ENCODE data around the gene HLA-G.

Gene HLA-G

DNA sequence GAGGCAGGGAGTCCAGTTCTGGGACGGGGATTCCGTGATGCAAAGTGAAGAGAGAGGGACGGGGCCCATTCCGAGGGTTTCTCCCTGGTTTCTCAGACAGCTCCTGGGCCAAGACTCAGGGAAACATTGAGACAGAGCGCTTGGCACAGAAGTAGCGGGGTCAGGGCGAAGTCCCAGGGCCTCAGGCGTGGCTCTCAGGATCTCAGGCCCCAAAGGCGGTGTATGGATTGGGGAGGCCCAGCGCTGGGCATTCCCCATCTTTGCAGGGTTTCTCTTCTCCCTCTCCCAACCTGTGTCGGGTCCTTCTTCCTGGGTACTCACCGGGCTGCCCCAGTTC lies 35.9 kb upstream of the HLA-G start:
- DNase-seq (ENCODE audit: low read depth) = no peak
- TF ChIP-seq POLR2A (IDR thresholded peaks at IDR 0.05; ENCODE audit: extremely low read depth, insufficient read length) (no peak), MYC (IDR thresholded peaks at IDR 0.05; ENCODE audit: low read depth, low read length) (no peak)
- TF ChIP-seq, protein P1, sequence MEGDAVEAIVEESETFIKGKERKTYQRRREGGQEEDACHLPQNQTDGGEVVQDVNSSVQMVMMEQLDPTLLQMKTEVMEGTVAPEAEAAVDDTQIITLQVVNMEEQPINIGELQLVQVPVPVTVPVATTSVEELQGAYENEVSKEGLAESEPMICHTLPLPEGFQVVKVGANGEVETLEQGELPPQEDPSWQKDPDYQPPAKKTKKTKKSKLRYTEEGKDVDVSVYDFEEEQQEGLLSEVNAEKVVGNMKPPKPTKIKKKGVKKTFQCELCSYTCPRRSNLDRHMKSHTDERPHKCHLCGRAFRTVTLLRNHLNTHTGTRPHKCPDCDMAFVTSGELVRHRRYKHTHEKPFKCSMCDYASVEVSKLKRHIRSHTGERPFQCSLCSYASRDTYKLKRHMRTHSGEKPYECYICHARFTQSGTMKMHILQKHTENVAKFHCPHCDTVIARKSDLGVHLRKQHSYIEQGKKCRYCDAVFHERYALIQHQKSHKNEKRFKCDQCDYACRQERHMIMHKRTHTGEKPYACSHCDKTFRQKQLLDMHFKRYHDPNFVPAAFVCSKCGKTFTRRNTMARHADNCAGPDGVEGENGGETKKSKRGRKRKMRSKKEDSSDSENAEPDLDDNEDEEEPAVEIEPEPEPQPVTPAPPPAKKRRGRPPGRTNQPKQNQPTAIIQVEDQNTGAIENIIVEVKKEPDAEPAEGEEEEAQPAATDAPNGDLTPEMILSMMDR (IDR thresholded peaks at IDR 0.05; ENCODE audit: low read depth, low read length) = no peak
- TF ChIP-seq, protein P2, sequence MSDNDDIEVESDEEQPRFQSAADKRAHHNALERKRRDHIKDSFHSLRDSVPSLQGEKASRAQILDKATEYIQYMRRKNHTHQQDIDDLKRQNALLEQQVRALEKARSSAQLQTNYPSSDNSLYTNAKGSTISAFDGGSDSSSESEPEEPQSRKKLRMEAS (IDR thresholded peaks at IDR 0.05; ENCODE audit: low read depth, low read length) = no peak
- no peak overlapping the region for H3K4me3 ChIP-seq (ENCODE audit: low read depth, low read length)

DNA sequence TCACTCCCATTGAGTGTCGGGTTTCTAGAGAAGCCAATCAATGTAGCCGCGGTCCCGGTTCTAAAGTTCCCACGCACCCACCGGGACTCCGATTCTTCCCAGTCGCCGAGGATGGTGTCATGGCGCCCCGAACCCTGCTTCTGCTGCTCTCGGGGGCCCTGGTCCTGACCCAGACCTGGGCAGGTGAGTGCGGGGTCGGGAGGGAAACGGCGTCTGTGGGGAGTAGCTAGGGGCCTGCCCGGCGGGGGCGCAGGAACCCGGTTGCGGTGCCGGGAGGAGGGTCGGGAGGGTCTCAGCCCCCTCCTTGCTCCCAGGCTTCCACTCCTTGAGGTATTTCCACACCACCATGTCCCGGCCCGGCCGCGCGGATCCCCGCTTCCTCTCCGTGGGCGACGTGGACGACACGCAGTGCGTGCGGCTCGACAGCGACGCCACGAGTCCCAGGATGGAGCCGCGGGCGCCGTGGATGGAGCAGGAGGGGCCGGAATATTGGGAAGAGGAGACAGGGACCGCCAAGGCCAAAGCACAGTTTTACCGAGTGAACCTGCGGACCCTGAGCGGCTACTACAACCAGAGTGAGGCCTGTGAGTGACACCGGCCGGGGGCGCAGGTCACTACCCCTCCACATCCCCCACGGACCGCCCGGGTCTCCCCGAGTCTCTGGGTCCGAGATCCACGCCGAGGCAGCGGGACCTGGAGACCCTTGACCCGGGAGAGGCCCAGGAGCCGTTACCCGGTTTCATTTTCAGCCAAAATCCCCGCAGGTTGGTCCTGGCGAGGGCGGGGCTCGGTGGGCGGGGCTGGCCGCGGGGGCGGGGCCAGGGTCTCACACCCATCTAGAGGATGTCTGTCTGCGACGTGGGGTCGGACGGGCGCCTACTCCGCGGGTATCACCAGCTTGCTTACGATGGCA lies 35.2 kb upstream of the HLA-G start:
- H3K4me3 ChIP-seq (ENCODE audit: low read depth, low read length) = no peak overlapping the region
- no peak for DNase-seq (ENCODE audit: low read depth)
- TF ChIP-seq, protein P1 (IDR thresholded peaks at IDR 0.05; ENCODE audit: low read depth, low read length) = no peak
- TF ChIP-seq, protein P2 (IDR thresholded peaks at IDR 0.05; ENCODE audit: low read depth, low read length) = no peak
- TF ChIP-seq MYC (IDR thresholded peaks at IDR 0.05; ENCODE audit: low read depth, low read length) (no peak), POLR2A (IDR thresholded peaks at IDR 0.05; ENCODE audit: extremely low read depth, insufficient read length) (no peak)

DNA sequence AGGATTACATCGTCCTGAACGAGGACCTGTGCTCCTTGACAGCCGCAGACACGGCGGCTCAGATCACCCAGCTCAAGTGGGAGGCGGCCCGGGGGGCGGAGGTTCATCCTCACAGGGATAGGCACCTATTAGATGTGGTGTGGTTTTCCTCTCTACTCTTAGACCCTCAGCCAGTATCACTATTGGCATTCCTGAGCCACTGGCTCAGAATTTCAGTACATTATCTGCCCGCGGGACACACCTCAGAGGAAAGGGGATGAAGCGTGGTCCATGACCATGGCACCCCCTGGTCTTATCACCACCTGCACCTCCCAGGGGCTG lies 34.6 kb upstream of the HLA-G start:
- no peak for DNase-seq (ENCODE audit: low read depth)
- TF ChIP-seq, protein P1 (IDR thresholded peaks at IDR 0.05; ENCODE audit: low read depth, low read length) = no peak
- TF ChIP-seq, protein P2 (IDR thresholded peaks at IDR 0.05; ENCODE audit: low read depth, low read length) = no peak
- TF ChIP-seq POLR2A (IDR thresholded peaks at IDR 0.05; ENCODE audit: extremely low read depth, insufficient read length) (no peak), MYC (IDR thresholded peaks at IDR 0.05; ENCODE audit: low read depth, low read length) (no peak)
- no peak overlapping the region for H3K4me3 ChIP-seq (ENCODE audit: low read depth, low read length)

DNA sequence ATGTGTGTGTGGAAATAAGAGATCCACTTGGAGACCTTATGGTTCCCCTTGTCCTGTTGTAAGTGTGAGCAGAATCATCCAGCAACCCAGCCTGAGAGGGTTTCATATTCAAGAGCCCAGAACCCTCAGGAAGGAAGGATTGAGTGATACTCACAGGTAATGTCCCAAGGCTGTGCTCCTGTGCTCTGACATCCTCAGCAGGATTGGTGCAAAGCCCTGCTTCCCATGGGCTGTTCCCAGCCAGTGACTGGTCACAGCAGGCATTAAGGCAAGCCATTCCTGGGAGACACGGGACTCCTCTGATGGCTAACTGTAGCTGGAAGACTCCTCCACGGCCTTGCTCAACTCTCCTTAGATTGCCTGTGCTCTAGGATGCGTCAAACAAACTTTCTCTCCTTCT lies 33.8 kb upstream of the HLA-G start:
- DNase-seq (ENCODE audit: low read depth) = no peak
- H3K4me3 ChIP-seq (ENCODE audit: low read depth, low read length) = no peak overlapping the region
- TF ChIP-seq, protein P1 (IDR thresholded peaks at IDR 0.05; ENCODE audit: low read depth, low read length) = no peak
- TF ChIP-seq, protein P2 (IDR thresholded peaks at IDR 0.05; ENCODE audit: low read depth, low read length) = no peak
- TF ChIP-seq MYC (IDR thresholded peaks at IDR 0.05; ENCODE audit: low read depth, low read length) (no peak), POLR2A (IDR thresholded peaks at IDR 0.05; ENCODE audit: extremely low read depth, insufficient read length) (no peak)

DNA sequence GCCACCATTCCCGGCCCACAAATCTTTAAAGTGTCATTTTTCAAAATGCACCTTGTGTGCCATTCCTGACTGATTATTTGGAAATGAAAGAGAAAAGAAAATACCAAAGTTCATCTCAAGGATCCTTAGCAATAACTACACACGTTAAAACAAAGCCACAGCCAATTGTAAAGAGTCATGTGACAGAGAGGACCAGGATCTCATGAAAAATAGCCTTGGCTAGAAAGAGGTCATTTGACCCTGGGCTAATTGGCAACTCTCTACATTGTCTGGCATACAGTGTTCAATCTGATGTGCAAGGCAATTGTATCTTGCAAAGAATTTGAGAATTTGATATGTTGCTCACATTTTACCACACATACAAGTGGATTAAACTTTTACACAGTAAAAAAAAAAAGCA lies 31.6 kb upstream of the HLA-G start:
- no peak for DNase-seq (ENCODE audit: low read depth)
- TF ChIP-seq, protein P1 (IDR thresholded peaks at IDR 0.05; ENCODE audit: low read depth, low read length) = no peak
- no peak overlapping the region for H3K4me3 ChIP-seq (ENCODE audit: low read depth, low read length)

DNA sequence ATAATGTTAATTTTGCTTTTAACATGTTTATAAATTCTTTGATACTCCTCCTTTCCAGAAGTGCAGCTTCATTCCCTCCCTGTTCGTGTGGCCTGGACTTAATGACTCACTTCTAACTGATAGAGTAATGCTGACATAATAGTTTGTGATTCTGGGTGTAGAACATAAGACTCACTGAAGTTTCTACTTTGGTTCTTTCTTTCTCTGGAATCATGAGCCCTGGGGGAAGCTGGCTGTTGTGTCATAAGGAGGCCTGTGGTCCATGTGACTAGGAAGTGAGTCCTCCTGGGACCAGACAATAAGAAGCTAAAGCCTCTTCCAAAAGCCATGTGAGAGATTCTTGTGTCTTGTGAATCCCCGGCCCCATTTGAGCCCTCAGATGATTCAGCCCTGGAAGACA lies 30.5 kb upstream of the HLA-G start:
- peak; percentile 10 for DNase-seq (ENCODE audit: low read depth)
- TF ChIP-seq, protein P1 (IDR thresholded peaks at IDR 0.05; ENCODE audit: low read depth, low read length) = no peak
- TF ChIP-seq POLR2A (IDR thresholded peaks at IDR 0.05; ENCODE audit: extremely low read depth, insufficient read length) (no peak), MYC (IDR thresholded peaks at IDR 0.05; ENCODE audit: low read depth, low read length) (no peak)
- TF ChIP-seq, protein P2 (IDR thresholded peaks at IDR 0.05; ENCODE audit: low read depth, low read length) = no peak
- no peak overlapping the region for H3K4me3 ChIP-seq (ENCODE audit: low read depth, low read length)
